Right ventricle myocardium inferior (tissue), 1 donor: ENCODE data around the gene ERG. TPM values are rescaled to one million over a fixed set of nuclear protein-coding genes. Genes with fewer than 3 reads are reported as not detected.

Source experiments
- ATAC-seq: fragments of 200-7000 bp; cut with Tn5 transposase; one replicate; pipeline ENCODE4 v1.9.1; 2020; ENCODE audit warnings: mild to moderate bottlenecking, moderate library complexity
- DNase-seq: peaks from one replicate; pipeline ENCODE4 v3.0.0; 2021; ENCODE audit errors: missing footprints
- intact Hi-C: fragments of 100-400 bp; cut with DNase I; formaldehyde crosslinking; loops from one replicate; pipeline ENCODE4 v1.11.0; 2022
- total RNA-seq: library from RNA; stranded (reverse); fragmentation: NEBNext Ultra II Directional; extraction: Animal tissue kit (Norgen Biotek cat#: 25700); gene quantifications from one replicate; pipeline ENCODE4 v1.2.1, GENCODE V29; 2021
- donor health status: DM: no; HTN: yes; CAD: no; lungs with severe emphysema.

The ERG gene
- total RNA-seq, 1 donor from 2014 or later, result 18.1 TPM

DNA sequence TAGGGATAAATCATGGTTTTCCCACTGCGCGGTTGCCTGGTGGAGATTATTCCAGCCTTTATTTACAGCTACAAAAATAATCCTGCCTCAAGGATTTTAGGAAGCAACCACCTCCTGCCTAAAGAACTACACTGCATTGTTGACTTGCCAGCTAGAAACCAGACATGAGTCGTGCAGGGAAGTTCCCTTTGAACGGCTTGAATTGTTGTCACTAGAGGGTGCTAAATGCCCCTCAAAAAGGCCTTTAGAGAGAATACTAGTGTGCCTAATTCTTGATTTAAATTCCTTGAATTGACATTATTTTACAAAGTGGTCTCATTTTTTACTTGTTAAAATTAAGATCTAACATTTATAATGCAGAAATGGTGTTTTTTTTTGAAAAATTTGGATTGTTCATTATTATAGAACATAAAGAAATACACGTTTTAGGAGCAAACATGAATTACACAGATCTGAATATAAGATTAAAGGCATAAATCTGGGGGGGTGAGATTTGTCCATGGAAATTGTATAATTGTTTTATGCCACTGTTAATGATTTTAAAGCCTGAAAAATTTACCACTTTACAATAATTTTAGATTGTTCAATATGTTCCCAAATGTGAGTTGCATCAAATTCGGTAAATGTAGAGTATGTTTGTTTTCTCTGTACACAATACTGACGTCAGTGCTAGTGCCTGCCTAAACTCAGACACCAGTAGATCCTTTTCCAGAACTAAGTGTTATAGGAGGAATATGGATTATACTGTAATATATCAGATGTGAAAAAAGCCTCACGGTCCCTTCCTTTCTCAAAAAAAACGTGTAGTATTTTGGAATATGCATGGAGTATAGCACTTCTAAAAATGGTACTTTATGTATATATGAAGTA lies 7.6 kb upstream of the ERG start:
- intact Hi-C loops, result loop anchor here (1.0 to 5.0 kb wide), 2 partner anchors 206 to 631 kb away; no protein-coding TSS in a partner anchor
- ATAC-seq, result peak; percentile 70
- DNase-seq, result no peak

DNA sequence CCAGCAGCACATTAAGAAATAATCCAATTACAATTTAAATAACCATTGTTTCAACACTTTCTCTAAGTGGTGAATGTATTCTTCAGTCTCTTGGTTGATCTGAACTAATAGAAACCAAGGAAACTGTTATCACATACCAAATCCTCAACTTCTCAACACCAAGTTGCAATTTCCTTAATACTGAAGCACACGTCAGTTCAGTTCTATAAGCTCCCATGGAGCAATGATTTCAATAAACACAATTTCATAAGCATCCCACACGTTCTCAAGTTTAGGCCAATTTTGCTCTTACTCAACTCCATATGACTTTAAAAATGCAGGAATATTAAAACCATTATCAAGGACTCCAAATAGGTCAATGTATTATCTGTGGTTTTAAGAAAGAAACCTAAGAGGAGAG lies 5.8 kb upstream of the ERG start:
- intact Hi-C loops, result loop anchor here (5.0 kb wide), 1 partner anchor 332 kb away; no protein-coding TSS in a partner anchor
- ATAC-seq (no peak), DNase-seq (no peak)

DNA sequence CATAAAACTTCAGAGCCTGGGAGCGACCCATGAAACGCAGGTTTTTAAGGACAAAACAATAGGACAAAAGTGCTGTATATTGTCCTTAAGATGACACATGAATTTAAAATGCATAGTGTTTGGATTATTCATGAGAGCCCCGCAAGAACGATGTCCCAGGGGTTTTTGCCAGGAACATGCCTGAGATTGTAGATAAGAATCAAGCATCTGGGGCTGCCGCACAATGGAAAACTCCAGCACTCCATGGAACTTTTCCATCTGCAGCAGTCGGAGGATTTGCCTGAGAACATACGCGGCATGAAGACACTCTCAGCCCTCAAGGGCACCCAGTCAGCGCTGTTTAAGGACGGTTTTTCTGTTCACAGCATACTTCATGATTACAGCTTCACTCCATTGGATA lies 5.3 kb upstream of the ERG start:
- no peak for ATAC-seq

DNA sequence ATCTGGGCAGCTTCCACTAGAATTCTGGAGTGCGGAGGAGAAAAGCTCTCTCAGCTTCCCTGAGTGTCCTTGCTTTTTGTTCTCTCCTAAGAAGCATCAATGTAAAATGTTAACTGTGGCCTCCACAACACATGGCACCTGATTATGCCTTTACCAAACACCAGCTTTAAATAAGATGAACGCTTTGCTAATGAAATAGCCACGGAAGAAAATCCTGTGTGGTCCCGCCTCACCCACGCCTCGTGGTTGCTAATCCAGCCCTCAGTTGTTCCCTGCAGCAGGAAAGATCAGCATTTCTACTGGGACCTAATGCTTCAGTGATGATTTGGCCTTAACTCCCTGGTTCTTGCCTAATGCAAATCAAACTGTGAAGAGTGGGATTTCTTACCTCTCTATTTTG lies 1.8 kb upstream of the ERG start:
- ATAC-seq (no peak), DNase-seq (no peak)
- intact Hi-C loops, result loop anchor here (5.0 kb wide), 1 partner anchor 328 kb away; no protein-coding TSS in a partner anchor

More for the DNA sequence above, 5.3 kb upstream of the ERG start:
- no peak for DNase-seq
- intact Hi-C loops, result loop anchor here (5.0 kb wide), 1 partner anchor 331 kb away; no protein-coding TSS in a partner anchor

DNA sequence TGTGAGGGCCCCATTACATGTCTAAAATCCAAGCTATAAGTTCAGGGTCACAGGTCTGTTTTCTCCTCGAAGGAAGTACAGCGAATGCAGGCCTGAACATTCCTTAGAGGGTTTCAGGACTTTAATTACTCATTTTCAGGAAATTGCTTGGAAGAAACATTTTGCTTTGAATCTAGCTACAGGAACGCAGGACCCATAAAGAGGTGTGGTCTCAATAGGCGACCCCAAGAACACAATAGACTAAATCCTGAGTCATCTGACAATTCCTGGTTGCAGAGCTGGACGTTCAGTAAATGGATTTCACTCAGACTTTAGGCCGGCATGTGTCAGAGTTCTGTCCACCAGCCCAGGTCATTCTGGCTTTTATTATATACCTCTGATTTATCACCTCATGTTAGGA lies 1.0 kb upstream of the ERG start:
- DNase-seq, result no peak
- intact Hi-C loops, result loop anchor here (2.0 to 10.0 kb wide), 3 partner anchors 24 to 556 kb away; no protein-coding TSS in a partner anchor
- no peak for ATAC-seq

DNA sequence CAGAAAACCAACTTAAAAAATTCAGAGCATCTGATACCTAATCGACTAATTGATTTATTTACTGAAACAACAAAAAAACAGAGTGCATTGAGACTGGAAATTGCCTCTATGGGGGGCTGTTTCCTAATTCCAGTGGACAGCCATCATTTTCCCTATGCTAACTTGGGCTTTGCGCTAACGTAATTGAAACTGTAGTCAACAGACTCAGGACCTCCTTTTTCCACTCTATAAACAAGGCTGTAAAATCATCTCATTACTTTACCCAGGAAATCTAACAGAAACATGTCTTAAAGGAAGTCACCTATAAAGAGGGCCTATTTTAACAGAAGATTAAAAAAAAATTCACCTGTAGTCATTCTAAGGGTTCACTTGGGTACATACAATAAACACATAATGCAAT lies 2.1 kb downstream of the ERG start:
- intact Hi-C loops, result loop anchor here (10.0 kb wide), 2 partner anchors 111 to 559 kb away; no protein-coding TSS in a partner anchor
- no peak for ATAC-seq

DNA sequence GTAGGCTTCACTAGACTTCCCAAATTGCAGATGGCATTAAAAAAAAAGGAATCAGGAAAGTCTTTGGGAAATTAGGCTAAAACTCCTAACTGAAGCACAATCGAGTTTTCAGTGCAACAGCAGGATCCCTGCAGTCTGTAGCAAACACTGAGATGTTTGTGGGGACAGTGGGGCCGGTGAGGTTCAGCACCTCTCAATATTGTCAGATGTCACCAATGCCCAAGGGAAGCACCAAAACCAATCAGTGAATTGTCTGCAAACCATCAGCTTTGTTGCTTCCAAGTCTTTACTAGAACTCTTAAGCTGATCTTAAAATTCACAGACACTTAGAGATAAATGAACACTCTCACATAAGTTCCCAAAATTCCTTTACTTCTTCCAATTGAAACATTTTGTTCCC lies 2.6 kb downstream of the ERG start:
- intact Hi-C loops, result loop anchor here (10.0 kb wide), 2 partner anchors 111 to 559 kb away; no protein-coding TSS in a partner anchor
- ATAC-seq (no peak), DNase-seq (no peak)

More for the DNA sequence above, 2.1 kb downstream of the ERG start:
- DNase-seq, result no peak

DNA sequence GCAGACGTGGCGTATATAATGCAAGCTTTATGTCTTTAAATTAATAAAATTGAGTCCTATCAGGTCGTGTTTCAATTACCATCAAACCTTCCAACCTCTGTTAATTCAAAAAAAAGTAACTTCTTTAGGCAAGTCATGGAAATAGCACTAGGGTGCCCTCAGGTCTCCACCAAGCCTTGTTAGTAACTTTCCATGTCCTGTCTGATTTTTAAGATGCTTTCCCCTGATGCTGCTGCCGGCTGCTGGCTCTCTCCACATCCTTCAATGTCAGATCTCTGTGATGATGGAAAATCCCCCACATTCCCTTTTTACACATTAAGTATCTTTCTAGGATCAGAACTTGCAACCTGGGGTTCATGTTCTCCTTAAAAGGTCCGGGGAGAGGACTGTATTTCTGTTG lies 3.0 kb downstream of the ERG start:
- intact Hi-C loops, result loop anchor here (10.0 kb wide), 2 partner anchors 110 to 560 kb away; no protein-coding TSS in a partner anchor
- ATAC-seq (no peak), DNase-seq (no peak)

DNA sequence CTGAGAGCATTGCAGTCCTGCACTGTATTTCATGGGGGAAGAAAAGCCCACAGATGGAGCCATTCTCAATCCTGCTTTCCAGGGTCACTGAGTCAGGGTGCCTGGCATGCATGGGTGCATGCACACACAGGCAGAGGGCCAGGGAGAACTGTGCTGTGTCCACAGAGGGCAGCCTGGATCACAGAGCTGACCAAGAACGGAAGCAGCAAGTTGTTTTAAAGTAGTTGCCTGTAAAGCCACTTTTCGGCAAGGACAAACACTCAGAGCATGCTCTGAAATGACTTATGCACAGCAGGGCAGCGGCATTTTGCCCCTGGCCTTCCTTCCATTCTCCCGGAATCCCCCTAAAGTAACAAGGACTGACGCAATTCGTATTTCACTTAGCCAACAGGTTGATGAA lies 3.6 kb downstream of the ERG start:
- DNase-seq, result no peak
- ATAC-seq, result no peak
- intact Hi-C loops, result loop anchor here (10.0 kb wide), 2 partner anchors 110 to 560 kb away; no protein-coding TSS in a partner anchor

DNA sequence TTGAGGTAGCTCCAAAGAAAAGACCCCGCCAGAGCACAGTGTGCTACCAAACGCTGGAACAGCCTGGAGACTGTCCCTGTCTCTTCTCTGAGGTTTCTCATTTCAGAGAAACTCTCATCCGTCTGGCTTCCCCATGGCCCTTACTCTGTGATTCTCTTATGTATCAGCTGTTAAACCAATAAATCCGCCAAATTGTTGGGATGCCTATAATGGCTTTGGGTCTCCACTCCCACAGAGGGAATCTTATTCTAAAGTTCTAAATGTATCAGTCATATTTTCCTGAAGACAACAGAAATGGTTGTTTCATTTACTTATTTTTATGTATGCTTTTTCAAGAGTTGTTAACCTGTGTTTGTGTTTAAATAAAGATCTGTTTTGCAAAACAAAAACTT lies 4.0 kb downstream of the ERG start:
- DNase-seq (no peak), ATAC-seq (no peak)
- intact Hi-C loops, result loop anchor here (10.0 kb wide), 2 partner anchors 109 to 561 kb away; no protein-coding TSS in a partner anchor

DNA sequence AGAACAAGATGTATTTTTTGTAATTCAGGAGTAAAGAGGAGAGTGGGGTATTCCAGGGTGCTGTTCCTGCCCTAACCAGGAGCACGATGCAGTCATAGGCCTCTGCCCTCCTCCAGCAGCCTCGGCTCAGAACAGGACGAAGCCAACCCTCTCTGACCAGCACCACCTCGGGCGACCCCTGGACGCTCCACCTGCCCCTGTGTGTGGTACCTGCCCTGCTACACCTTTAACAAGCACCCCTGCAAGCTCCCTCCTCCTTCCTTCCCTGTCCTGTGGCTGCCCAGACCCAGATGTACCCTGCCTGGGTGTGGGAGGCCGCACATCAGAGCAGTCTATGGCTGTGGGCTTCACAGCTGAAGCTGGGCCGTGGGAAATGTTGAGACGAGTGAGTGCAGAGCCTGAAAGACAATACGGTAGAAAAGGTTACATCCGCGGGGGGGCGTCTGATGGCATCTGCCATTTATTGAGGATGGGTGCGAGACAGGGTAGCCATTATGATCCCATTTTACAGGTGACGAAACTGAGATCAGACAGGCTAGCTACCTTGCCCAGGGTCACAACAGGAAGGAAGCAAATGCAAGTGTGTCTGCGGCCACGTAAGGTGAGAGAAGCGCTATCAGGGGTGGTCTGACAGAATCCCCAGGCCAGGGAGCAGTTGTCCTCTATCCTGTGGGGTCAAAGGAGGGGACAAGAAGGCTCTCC lies 4.6 kb downstream of the ERG start:
- DNase-seq, result no peak
- no peak for ATAC-seq
- intact Hi-C loops, result loop anchor here (10.0 kb wide), 2 partner anchors 109 to 561 kb away; no protein-coding TSS in a partner anchor

DNA sequence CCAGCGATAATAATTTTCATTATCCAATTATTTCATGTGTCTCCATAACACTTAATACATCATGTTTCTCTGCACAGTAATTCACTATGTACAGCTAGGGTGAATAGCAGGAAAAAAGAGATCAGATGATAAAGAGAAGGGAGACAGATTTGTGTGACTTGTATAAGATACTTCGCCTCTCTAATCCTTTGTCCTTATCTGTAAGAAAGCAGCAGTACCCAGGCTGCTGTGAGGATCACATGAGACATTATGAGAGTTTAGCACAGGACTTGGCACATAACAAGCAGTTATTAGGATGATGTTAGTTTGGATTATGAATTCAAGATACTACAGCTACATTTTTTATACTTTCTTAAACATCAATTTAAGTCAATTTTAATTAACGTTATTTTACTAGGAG lies 6.3 kb downstream of the ERG start:
- ATAC-seq (no peak), DNase-seq (no peak)
- intact Hi-C loops, result loop anchor here (10.0 kb wide), 2 partner anchors 107 to 563 kb away; no protein-coding TSS in a partner anchor

DNA sequence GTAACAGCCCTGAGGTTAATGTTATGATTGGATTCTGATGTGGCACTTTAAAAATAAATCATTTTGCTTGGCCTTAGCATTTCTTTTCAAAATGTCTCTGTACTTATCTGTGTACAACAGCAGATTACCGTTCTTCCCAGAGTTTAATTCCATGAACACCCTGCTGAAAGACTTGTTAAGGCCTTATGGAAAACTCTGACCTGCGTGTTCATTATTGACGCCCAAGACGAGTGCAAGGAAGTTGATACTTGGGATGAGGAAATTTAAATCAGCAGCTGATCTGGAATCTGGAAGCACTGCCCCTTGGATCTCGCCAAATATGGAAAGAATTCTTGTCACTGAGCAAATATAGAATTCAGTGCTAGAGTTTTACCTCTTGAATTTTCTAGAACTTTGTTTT lies 6.7 kb downstream of the ERG start:
- ATAC-seq, result no peak
- DNase-seq, result no peak
- intact Hi-C loops, result loop anchor here (10.0 kb wide), 2 partner anchors 107 to 563 kb away; no protein-coding TSS in a partner anchor

DNA sequence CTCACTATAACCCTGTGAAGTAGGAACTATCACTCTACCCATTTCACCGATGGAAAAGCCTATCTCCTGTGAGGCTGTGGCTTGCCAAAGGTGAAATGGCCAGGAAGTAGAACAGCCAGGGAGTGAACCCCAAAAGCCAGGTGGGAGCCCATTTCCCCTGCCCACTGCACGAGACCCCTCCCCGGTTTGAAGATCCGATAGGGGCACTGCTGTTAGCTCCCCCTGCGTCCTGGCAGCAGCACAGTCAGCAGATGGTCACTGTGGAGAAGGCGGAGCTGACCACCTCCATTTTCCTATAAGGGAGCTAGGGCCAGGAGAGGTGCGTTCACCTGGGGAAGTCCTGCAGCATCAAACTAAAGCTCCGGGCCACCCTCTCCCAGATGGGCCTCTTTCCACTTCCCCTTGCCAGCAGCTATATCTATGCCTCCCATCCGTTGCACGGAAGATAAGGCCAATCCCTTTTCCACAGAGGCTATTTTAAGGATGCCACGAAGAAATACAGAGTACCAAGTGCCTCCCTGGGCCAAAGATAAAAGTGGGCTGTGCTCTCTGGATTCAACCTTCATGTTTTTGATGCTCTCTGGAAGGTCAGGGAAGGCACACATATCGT lies 7.8 kb downstream of the ERG start:
- DNase-seq, result no peak
- intact Hi-C loops, result loop anchor here (10.0 kb wide), 2 partner anchors 106 to 564 kb away; no protein-coding TSS in a partner anchor
- ATAC-seq, result no peak

DNA sequence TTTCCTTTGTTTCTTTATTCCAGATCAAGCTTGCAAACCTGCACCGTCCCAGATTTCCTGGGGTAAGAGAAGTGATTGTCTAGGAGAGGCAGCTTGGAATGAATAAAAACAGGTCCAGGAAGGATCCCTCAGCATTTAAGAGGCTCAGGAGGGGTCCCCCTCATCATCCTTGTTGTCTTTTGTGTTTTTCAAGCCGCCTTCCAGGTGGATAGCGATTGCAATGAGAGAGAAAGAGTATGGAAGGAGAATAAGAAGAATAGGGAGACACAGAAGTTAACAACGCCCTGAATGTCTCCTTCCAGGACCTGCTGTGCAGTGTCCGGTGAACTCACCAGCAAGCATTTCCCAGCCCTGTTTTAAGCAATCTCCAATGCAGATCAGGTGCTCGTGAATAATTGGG lies 8.5 kb downstream of the ERG start:
- ATAC-seq (no peak), DNase-seq (no peak)
- intact Hi-C loops, result loop anchor here (10.0 kb wide), 2 partner anchors 105 to 565 kb away; no protein-coding TSS in a partner anchor

DNA sequence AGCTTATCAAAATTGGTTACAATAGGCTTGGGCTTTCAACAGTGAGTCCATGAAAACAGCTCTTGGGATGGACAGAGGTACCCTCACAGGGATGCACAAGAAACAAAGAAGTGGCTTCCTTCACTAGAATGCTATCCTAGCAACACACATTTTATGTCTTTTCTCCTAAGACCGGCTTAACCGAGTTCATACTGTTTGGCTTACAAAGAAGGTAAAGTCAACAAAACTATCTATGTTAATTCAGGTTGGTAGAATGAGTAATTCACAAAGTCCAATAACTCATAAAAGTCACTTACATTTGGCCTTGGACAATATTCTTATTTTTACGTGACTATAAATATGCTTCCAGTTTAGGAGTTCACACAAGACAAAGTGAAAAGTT lies 9.0 kb downstream of the ERG start:
- intact Hi-C loops, result no loop called here
- ATAC-seq (no peak), DNase-seq (no peak)

DNA sequence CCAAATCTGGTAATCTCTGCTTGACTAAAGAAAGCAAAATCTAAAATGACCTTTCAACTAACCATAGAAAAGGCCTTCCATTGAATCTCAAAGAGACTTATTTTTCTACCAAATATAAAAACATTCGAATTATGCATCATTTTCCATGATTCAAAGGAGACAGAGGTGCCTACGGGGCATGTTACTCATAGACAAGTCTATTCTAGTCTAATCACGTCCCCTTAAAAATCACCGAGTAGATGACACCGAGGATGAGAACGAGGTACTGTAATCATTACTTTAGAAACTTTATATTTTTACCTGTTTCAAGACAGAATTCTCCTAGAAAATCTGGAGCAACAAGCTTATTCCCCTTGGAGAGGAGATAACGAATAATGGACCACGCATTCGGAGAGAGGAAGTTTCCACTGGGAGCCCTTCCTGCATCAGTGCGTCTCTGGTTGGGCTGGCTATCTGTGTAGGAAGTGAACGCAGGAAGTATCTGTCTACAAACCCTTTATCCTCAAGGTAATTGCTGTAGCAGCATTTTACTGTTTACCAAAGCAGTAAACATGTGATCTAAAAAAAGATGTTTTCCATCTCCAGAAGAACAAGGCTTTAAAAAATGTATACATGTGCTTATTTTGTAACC lies 9.5 kb downstream of the ERG start:
- ATAC-seq (no peak), DNase-seq (no peak)
- intact Hi-C loops, result no loop called here

DNA sequence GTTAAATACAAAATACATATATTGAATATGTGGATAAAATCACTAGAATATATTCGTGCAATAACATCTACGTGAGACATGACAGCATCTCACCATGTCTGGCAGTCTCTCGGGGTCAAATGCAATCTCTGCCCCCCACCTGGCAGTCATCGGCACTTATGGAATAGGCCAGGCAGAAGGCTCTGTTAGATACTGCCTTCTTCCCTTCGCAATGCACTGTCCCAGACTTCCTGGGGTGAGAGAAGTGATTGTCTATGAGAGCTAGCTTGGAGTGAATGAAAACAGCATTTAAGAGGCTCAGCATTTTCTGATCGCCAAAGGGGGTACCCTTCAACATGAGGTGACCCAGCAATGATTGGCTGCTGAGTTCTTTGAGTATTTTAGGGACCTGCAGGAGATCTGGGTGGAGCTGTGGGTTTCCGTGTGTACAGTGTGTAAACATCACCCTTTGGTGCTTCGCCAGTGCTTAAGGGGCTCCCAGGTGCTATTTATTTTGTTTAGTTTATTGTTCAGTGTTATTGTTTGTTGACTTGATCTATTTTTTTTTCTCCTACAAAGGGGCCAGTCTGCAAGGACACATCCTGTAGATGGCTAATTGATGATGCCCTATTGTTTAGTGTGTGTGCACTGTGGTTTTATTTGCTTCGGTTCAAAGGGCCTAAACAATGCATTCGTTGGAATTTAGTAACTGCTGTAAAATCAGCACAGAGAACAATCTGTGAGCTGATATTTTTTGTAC lies 10.2 kb downstream of the ERG start:
- ATAC-seq (no peak), DNase-seq (no peak)
- intact Hi-C loops, result no loop called here
